SW 1271 (cell line): ENCODE measurements around the gene MYPN.
"Not testable (repeated sequence)": the region's sequence is repeated elsewhere in the genome, so short reads cannot be mapped to it uniquely, and the experiment has no call there.

Experiments
- DNase-seq, 2 experiments: peaks; one replicate each; lab custom pipeline; 2025; lab: John Stamatoyannopoulos, UW

MYPN gene

DNA sequence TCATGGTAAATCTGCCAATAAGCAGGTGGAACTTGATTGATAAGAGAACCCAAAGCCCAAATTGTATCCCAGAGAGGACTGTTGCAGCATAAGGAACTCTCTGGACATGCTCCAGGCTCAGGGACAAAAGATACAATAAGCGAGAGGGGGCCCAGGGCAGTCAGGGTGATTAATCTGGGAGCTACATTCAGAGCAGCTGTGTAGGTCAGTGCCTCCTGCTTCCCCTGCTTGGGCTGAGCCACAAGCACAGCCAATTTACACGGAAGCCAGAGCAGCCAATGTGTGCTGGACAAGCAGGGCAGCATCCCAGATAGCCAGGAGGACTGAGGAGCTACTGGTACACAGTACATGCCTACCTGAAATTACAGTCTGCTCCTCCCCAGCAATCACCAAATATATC, 24.2 kb downstream of the MYPN start:
- no peak for DNase-seq

DNA sequence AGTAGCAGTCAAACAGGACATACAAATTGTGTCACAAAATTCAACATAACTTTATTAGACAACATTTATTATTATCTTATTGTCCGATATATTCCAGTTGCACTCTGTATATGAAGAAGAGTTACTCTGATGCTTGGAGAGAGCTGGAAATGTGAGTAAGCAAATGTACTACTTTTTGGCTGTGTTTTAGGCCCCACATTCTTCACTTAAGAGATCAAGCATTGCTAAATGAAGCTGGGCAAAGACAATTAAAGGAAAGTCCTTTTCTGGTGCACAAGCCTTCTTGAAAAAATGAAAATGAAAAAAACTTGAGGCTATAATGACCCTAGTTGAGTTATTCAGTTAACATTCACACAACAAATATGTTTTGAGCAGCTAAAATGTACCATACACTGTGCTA, 26.1 kb downstream of the MYPN start:
- DNase-seq: no peak

DNA sequence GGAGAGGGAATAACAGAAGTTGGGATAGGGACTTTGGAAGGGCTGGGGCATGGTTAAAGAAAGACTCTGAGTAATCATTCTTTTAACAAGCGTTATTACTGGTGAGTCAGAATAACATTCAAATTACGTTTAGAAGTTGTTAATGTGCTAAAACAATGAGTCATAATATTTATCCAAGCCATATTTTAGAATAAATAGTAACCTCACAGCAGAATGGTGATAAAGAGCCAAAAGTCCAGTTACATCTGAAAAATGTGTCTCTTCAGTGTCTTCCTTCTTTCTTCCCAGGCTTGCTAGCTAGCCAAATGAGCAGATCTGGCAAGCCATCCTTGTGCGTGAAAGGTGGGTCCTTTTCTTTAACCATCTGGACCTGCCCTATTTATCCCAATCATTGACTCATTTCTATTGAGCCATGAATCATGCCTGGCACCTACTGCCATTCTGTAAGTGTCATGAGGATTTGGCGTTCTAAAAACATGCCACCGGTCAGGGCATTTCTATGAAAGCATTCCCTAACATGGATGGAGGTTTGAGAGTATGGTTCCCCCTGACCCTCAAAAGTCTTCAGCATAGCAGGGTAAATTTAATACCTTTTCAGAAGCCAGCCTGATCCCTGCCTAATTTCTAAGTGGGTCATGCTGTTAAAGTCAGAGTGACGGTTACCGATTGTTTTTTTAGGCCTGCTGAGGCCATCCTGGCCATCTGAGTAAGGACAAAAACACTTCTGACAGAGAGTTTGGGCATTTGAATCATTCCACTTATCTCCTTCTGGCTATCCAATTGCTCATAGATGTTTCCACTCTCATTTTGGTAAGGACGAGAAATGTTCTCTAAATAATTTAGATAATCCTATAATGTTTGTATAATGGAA, 26.9 kb downstream of the MYPN start:
- DNase-seq: peak; percentile 87 to 91

DNA sequence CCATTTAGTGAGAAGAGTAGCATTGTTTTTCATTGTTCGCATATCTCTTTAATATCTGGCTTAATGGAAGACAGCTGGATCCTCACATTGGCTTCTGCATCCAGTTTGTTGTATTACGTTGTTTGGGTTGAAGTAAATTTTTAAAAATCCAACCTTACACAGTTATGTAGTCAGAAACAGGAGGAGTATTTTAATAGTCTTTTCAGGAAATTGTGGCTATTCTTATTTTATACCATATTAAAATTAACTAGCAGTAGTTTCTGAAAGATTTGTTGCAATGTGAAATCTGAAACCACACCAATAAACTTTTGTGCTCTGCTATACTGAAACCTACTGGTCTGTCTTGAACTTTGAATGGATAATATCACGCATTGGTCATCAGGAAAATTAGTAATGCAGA, 27.9 kb downstream of the MYPN start:
- no peak for DNase-seq

DNA sequence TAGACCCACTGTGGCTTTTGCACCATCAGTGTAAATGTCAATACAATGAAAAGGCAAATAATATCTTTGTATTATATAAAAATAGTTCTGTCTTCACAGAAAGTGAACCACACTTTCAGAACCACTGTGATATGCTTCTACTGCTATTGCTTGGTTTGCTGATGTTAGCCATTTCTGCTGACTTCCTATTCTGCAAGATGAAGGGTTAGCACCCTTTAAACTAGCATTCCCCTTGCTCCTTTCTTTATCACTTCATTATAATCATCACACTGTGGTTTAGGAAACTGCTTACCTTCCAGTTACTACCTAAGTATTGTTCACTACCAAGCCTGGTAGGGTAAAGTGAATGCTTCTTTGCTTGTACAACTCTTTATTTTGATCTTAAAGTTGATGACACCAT, 29.2 kb downstream of the MYPN start:
- DNase-seq: peak in 1 of 2 experiments; percentile 7

DNA sequence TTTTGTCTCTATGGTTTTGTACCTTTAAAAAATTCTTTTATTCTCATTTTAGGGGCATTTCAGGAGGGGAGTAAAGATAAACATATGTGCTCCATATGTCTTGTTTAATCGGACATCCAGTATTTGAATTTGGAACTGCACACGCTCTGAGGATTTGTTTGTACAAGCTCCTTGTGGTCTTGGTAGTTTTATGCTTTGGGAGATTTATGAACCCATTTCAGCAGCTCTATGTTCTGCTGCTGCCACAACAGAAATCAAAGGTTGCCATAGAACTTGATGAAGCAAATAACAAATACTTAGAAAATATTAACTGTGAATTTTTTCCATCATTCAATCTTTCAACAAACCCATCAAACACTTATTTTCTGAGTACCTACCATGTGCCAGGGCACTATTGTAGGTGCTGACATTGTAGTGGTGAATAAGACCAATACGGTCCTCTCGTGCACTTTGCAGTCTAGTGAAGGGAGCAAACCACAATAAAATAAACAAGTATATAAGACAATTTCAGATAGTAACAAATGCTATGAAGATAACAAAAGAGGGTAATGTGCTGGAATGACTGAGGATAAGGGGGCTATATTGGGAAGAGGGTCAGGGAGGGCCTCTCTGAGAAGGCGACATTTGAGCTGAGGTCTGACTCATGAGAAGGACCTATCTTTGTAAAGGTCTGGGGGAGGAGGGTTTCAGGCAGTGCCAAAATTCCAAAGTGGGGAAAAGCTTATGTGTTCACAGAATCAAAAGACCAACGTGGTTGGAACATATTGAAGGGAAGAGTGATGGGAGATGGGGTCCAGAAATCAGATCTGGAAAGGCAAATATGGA, 30.4 kb downstream of the MYPN start:
- DNase-seq: no peak

DNA sequence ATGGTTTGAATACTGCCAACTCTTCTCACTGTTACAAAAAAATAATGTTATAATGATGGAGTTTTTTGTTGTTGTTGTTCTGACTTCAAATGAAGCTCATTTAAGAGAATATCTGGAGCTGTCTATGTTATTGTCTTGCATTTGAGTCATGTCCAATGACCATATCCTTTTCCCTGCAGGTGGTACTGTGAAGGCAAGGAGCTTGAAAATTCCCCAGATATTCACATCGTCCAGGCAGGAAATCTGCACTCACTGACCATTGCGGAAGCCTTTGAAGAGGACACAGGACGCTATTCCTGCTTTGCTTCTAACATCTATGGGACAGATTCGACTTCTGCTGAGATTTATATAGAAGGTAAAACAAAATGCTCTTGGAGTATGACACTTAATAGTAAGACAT, 33.5 kb downstream of the MYPN start:
- DNase-seq: no peak

DNA sequence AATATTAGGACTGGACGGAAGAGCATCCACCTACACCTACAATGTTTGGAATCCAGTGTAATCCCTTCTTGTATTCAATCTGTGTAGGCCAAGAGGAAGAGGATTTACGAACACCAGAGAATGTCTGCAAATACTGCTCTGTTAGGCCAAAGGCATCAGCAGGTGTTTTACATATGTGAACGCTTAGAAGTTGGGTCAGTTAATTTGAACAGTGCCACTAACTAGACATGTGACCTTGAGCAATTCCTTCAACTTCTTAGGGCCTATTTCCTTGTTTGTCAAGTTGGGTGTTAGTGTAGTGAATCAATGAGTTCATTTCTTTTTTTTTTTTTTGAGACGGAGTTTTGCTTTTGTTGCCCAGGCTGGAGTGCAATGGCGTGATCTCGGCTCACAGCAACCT, 35.4 kb downstream of the MYPN start:
- no peak for DNase-seq

DNA sequence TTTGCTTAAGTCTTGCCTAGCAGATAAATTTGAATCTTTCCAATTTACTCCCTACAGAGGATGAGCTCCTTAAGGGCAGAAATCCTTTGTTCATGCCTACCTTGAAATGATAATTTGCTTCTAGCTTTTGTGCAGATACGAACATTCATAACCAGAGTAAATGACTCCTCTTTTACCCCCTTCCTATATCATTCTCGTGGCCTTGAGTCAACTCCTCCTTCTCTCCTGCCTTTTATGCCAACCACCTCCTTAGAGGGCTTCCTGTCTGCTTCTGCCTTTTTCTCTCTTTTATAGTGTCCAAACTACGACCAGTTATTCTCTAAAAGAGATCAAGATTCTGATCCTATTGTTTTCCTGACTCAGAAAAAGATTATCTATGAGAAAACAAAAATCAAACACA, 36.4 kb downstream of the MYPN start:
- no peak for DNase-seq

DNA sequence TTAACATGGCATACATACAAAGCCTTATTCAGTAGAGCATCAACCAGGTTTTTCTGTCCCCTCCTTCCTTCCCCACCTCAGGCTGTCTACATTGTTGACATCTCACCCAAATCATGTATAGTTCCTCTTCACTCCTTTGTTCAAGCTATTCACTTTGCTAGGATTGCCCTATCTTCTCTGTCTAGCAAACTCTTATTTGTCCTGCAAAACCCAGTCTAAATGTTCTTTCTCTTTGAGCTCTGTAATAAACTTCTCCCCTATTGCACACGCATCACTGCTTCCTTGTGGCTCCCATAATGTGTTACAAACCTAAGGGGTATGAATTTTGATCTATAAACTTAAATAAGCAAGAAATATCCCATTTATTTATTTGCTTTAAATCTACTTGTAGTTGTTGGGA, 36.8 kb downstream of the MYPN start:
- DNase-seq: no peak

DNA sequence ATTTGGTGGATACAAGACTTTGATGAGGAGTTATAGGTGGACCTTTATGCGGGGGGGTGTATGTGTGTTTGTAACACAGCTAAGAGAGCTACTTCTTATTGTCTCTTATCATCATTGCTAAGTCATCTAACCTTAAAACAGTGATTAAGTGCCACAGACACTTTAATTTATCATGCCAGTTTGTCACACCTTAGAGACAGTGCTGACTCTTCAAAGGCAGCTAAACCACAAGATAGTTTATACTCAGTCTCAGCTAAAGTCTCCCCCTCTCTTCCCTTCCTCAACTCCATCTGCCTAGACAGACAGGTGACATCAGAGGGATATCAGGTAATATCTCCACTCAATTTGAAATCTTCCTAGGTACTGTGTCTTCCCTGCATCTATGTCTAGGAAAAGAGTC, 42.2 kb downstream of the MYPN start:
- no peak for DNase-seq

DNA sequence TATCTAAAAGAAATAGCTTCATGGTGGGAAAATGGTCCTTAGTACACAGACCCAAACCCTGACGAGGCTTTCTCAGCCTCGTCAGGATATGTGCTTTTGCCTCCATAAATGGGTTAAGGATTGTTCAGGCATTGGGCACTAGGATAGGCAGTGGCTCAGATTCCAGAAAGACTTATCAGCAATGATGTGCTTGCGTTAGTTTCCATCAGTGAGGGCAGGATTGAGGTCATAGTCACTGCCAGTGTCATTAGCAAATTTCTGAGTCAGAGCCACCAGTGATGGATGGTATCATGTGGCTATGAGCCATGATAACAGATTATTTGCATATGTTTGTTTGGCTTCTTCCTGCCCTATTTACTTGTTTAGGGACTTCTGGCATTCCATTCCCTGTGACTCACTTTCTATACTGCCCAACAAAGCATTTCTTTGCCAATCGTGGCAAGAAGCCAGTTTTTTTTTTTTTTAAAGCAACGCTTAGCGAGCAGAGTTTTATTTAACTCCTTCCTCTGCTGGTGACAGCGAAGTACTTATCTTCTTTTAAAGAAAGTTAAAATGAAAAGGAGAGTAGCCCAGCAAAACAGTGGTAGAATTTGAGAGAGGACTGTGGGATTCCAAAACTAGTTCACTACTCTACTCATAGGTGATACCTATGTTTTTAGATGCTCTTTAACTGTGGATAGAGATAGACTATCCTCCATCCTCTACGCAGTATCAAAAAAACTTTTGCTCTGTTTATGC, 44.4 kb downstream of the MYPN start:
- peak; percentile 95 to 98 for DNase-seq

DNA sequence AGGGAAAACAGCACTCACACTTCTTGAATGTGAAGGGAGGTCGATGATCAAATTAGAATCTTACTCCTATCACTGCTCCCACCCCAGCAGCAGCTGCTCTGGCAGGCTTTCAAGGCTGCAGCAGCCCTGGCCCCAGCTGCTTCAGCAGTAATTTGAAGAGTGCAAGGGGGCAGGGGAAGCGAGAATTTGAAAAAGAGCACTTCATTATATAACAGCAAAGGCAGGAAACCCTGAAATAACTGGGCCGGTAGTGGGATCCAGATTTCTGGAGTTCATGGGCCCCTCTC, 44.9 kb downstream of the MYPN start:
- no peak for DNase-seq

DNA sequence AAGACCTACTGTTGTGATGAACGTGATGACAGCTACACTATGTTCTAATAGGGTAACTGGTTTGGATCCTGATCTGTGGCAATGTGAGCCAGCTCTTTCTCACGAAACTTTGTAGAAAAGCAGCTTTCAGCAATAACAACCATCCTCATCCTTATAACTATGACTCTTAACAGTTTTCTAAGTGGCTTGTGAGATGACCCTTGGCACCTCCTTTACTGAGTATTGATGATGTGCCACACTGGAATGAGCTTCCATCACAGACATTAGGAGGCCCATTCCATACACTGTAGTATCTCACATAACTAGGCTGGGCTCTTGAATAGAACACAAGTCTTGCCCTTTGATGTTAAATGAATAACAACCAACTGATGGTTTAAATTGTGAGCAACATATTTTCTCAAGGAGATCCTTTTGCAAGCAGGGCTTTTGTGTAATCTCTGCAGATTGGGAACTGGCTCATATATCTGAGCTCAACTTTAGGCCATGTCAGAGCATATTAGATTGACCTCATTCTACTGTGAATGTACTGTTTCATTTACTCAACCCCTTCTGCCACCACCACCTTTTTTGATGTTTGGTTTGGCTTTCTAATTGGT, 46.4 kb downstream of the MYPN start:
- DNase-seq: no peak

DNA sequence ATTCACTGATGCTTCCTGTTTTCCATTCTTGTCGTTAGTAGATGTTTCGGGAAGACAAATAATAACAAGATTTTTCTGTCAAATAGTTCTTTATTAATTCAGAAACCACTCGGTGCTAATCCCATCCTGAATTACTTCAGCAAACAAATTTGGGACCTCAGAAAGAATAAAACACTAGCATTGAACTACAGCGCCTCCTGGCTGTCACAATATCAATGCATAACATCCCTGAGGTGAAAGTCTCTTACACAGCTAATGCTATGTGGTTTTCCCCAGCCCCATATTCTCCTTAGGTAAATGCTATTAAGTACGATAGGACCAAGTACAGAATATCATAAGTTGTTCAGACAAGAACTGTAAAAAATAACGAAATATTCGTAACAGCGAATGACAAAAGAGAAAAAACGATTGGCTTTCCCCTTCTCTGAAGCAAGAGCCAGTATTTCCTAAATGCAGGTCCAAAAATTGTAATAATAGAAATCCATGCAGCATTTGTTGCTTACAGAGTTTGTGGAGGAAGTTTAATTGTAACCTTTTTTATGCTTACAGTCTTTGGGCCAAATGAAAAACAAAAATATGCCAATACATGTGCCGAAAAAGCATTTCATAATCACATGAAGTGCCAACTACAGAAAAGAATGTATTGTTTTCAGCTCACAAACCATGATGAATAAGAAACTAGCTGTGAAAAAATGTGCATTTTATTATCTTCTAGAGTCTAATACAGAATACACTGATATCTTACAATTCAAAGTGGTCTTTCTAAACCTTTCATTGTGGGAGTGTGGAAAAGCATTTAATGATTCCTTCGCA, 47.3 kb downstream of the MYPN start:
- DNase-seq: peak; percentile 3 to 43

DNA sequence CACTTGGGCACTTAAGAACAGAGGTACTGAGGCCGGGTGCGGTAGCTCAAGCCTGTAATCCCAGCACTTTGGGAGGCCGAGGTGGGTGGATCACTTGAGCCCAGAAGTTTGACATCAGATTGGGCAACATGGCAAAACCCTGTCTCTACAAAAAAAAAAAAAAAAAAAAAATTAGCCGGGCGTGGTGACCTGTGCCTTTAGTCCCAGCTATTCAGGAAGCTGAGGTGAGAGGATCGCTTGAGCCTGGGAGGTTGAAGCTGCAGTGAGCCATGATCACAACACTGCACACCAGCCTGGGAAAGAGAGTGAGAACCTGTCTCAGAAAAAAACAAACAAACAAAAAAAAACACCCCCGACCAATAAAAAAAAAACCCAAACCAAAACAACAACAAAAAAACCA, 48.2 kb downstream of the MYPN start:
- DNase-seq: not testable (repeated sequence)

DNA sequence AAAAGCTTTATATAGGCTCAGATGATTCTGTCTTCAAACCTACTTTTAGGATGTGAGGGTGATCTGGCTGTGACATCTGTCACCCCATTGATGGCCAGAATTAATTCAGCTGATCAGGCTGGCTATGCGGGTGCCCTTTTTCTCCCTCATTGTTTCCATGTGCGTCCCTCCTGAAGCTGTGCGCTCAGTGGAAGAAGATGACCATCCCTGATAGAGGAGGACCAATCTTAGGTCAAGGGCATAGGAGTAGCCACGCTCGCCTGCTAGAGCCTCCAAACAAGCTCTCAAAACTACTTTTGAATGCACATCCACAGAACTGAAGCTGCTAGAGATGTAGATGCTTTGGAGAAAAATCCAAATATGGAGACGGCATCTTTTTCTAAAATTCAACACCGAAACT, 48.7 kb downstream of the MYPN start:
- no peak for DNase-seq

DNA sequence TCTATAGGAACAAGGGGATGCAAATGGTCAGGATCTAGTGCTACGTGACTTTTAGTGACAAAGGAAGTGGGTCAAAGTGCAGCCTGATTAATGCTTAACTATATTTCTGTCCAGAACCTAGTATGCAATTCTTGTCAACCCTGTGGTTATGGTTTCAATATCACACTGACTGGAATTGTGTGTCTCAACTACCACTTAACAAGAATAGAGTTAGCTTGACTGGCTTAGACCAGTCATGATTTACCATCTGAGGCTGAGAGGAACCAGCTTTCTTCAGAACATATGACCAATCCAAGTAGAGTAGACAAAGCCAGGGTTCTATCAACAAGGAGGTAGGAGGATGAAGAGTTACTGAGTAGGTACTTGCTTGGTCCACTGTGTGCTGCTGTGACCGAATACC, 54.4 kb downstream of the MYPN start:
- DNase-seq: no peak

DNA sequence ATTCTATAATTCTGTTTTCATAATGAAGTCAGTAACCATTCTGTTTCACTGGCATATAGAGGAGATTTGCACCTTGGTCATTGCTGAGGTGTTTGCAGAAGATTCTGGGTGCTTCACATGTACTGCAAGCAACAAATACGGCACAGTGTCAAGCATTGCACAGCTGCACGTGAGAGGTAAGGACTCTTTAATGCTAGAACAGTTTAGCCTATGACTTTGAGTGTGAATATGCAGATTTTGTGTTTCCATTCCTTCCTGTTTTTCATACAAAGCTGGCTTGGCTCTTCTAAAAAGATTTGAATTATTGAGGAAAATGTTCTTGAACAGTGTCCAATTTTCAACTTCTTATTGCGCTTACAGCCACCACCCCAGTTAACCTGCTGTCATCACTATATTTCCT, 56.4 kb downstream of the MYPN start:
- DNase-seq: no peak

DNA sequence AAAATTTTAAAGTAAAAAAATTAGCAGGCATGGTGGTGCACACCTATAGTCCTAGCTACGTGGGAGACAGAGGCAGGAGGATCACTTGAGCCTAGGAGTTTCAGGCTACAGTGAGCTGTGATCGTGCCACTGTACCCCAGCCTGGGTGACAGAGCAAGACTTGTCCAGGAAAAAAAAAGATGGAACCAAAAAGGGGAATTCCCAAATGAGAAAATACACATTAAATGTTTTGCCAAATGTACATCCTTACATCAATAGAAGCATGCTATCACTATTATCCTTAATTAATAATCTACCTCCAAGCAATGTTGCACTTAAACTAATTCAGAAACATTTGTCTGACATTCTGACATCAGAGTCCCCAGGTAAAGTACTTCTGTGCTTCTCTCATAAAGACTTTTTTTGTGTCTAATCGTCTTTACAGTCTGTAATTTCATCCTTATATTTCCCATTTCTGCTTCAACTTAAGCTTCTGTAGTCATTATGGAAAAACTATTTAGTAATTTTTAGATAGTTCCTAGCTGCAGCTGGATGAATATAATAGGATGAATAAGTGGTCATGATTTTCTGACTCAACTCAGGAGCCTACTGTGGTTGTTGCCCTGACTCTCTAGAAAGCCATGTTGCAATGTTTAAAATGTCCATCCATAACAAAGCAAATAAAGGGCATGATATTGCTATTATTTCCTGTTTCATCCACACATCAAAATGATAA, 57.7 kb downstream of the MYPN start:
- DNase-seq: no peak
